ENCODE results near the gene CASTOR2. TPM values are rescaled to one million over a fixed set of nuclear protein-coding genes. Genes with fewer than 3 reads are reported as not detected.

Gene CASTOR2
- total RNA-seq, 1 donor from 2014 or later = 21.3 TPM

GRCh38 chr7:75028299-75028698 is 63.8 kb downstream of the CASTOR2 start:
- Histone ChIP-seq H3K9ac (ENCODE audit: low read length) (no peak overlapping the region), H3K27ac (ENCODE audit: low read depth, low read length) (no peak overlapping the region), H2AFZ (ENCODE audit: low read depth, low read length) (no peak overlapping the region), H3K4me1 (ENCODE audit: insufficient read depth, low read length) (no peaks in the 10 kb centered on the region), H4K20me1 (ENCODE audit: insufficient read depth, low read length) (no peaks in the 10 kb centered on the region), H3K4me3 (ENCODE audit: insufficient read depth, low read depth, low read length) (no peak overlapping the region), H3K27me3 (ENCODE audit: insufficient read depth, low read length) (no peaks in the 10 kb centered on the region), H3K79me2 (ENCODE audit: insufficient read depth, low read length) (no peaks in the 10 kb centered on the region), H3K4me2 (ENCODE audit: low read length) (no peak overlapping the region), H3K36me3 (ENCODE audit: insufficient read depth, low read length) (no peaks in the 10 kb centered on the region), H3K9me3 (ENCODE audit: insufficient read depth, low read depth, low read length) (no peaks in the 10 kb centered on the region)
- H3K4me1 Mint-ChIP-seq (ENCODE audit: low read depth, unreplicated experiment) = no peaks in the 10 kb centered on the region
- DNase-seq (ENCODE audit: low read depth) (no peak), FAIRE-seq (no peak)
- no peak overlapping the region for H3K27ac Mint-ChIP-seq (ENCODE audit: unreplicated experiment)
- H3K27me3 Mint-ChIP-seq (ENCODE audit: low read depth, unreplicated experiment) = no peaks in the 10 kb centered on the region
- TF ChIP-seq EZH2 (IDR thresholded peaks at IDR 0.05; ENCODE audit: insufficient read depth, low read length) = no peak
- no peak for TF ChIP-seq CTCF (IDR thresholded peaks at IDR 0.05; ENCODE audit: insufficient read depth, low read depth, low read length)
- no peaks in the 10 kb centered on the region for H3K9me3 Mint-ChIP-seq (ENCODE audit: unreplicated experiment)
- H3K4me3 Mint-ChIP-seq (ENCODE audit: unreplicated experiment) = no peak overlapping the region
- peaks cover 14% of the 10 kb centered on the region for H3K36me3 Mint-ChIP-seq (ENCODE audit: low read depth, unreplicated experiment)

GRCh38 chr7:75033064-75033463 is 68.6 kb downstream of the CASTOR2 start:
- Mint-ChIP-seq H3K4me1 (ENCODE audit: low read depth, unreplicated experiment) (no peaks in the 10 kb centered on the region), H3K27me3 (ENCODE audit: low read depth, unreplicated experiment) (no peaks in the 10 kb centered on the region), H3K27ac (ENCODE audit: unreplicated experiment) (no peak overlapping the region), H3K9me3 (ENCODE audit: unreplicated experiment) (no peaks in the 10 kb centered on the region), H3K36me3 (ENCODE audit: low read depth, unreplicated experiment) (peaks cover 8% of the 10 kb centered on the region), H3K4me3 (ENCODE audit: unreplicated experiment) (no peak overlapping the region)
- no peak for TF ChIP-seq CTCF (IDR thresholded peaks at IDR 0.05; ENCODE audit: insufficient read depth, low read depth, low read length)
- no peak for TF ChIP-seq EZH2 (IDR thresholded peaks at IDR 0.05; ENCODE audit: insufficient read depth, low read length)
- Histone ChIP-seq H3K9ac (ENCODE audit: low read length) (no peak overlapping the region), H3K9me3 (ENCODE audit: insufficient read depth, low read depth, low read length) (no peaks in the 10 kb centered on the region), H3K4me1 (ENCODE audit: insufficient read depth, low read length) (no peaks in the 10 kb centered on the region), H3K4me3 (ENCODE audit: insufficient read depth, low read depth, low read length) (no peak overlapping the region), H3K4me2 (ENCODE audit: low read length) (no peak overlapping the region), H3K36me3 (ENCODE audit: insufficient read depth, low read length) (no peaks in the 10 kb centered on the region), H3K27me3 (ENCODE audit: insufficient read depth, low read length) (no peaks in the 10 kb centered on the region), H3K27ac (ENCODE audit: low read depth, low read length) (no peak overlapping the region), H4K20me1 (ENCODE audit: insufficient read depth, low read length) (no peaks in the 10 kb centered on the region), H3K79me2 (ENCODE audit: insufficient read depth, low read length) (no peaks in the 10 kb centered on the region), H2AFZ (ENCODE audit: low read depth, low read length) (no peak overlapping the region)
- FAIRE-seq (no peak), DNase-seq (ENCODE audit: low read depth) (no peak)

- peaks cover 6% of the 10 kb centered on the region for H3K36me3 Mint-ChIP-seq (ENCODE audit: low read depth, unreplicated experiment)
- Histone ChIP-seq H4K20me1 (ENCODE audit: insufficient read depth, low read length) (no peaks in the 10 kb centered on the region), H3K27ac (ENCODE audit: low read depth, low read length) (no peak overlapping the region), H3K9ac (ENCODE audit: low read length) (no peak overlapping the region), H3K4me2 (ENCODE audit: low read length) (no peak overlapping the region), H3K36me3 (ENCODE audit: insufficient read depth, low read length) (no peaks in the 10 kb centered on the region), H3K4me1 (ENCODE audit: insufficient read depth, low read length) (no peaks in the 10 kb centered on the region), H3K4me3 (ENCODE audit: insufficient read depth, low read depth, low read length) (no peak overlapping the region), H3K9me3 (ENCODE audit: insufficient read depth, low read depth, low read length) (no peaks in the 10 kb centered on the region), H3K27me3 (ENCODE audit: insufficient read depth, low read length) (no peaks in the 10 kb centered on the region), H2AFZ (ENCODE audit: low read depth, low read length) (no peak overlapping the region), H3K79me2 (ENCODE audit: insufficient read depth, low read length) (no peaks in the 10 kb centered on the region)
- H3K27me3 Mint-ChIP-seq (ENCODE audit: low read depth, unreplicated experiment) = no peaks in the 10 kb centered on the region
- DNase-seq (ENCODE audit: low read depth) = no peak
- no peak overlapping the region for H3K27ac Mint-ChIP-seq (ENCODE audit: unreplicated experiment)
- peak; percentile 39 for FAIRE-seq
- H3K4me1 Mint-ChIP-seq (ENCODE audit: low read depth, unreplicated experiment) = no peaks in the 10 kb centered on the region
- no peaks in the 10 kb centered on the region for H3K9me3 Mint-ChIP-seq (ENCODE audit: unreplicated experiment)
- TF ChIP-seq EZH2 (IDR thresholded peaks at IDR 0.05; ENCODE audit: insufficient read depth, low read length) = no peak
- no peak for TF ChIP-seq CTCF (IDR thresholded peaks at IDR 0.05; ENCODE audit: insufficient read depth, low read depth, low read length)
- no peak overlapping the region for H3K4me3 Mint-ChIP-seq (ENCODE audit: unreplicated experiment)
Measured at GRCh38 chr7:75033826-75034225, 69.3 kb downstream of the CASTOR2 start.

Data from astrocyte (in vitro differentiated cells and primary cell).